Upper lobe of left lung (tissue), 4 donors: Measurements from ENCODE around the gene TRPC4.

Experiments used
- EP300 ChIP-seq, 4 donors: sonication (generic); formaldehyde crosslinking; IDR thresholded peaks; one replicate each; pipeline ENCODE4 v1.5.1; 2017; ENCODE audit warnings: antibody characterized with exemption in 4 of 4, control low read depth in 2 of 4
- TF ChIP-seq, protein P1 (sequence below), 6 experiments: fragments of 450-650 bp in 4 of 6; fragments of 200-600 bp in 2 of 6; sonication (generic) in 2 of 6; IDR thresholded peaks; one replicate each; pipeline ENCODE4 v1.5.1; 2016 to 2019; ENCODE audit warnings: antibody characterized with exemption in 6 of 6

- TF ChIP-seq, protein P1, sequence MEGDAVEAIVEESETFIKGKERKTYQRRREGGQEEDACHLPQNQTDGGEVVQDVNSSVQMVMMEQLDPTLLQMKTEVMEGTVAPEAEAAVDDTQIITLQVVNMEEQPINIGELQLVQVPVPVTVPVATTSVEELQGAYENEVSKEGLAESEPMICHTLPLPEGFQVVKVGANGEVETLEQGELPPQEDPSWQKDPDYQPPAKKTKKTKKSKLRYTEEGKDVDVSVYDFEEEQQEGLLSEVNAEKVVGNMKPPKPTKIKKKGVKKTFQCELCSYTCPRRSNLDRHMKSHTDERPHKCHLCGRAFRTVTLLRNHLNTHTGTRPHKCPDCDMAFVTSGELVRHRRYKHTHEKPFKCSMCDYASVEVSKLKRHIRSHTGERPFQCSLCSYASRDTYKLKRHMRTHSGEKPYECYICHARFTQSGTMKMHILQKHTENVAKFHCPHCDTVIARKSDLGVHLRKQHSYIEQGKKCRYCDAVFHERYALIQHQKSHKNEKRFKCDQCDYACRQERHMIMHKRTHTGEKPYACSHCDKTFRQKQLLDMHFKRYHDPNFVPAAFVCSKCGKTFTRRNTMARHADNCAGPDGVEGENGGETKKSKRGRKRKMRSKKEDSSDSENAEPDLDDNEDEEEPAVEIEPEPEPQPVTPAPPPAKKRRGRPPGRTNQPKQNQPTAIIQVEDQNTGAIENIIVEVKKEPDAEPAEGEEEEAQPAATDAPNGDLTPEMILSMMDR (IDR thresholded peaks at IDR 0.05), result no peak
- TF ChIP-seq EP300 (IDR thresholded peaks at IDR 0.05), result no peak
These were observed 252.4 kb downstream of the TRPC4 start for GRCh38 chr13:37617173-37617572.
